Nucleus accumbens (tissue), 56 donors: Measurements from ENCODE around the gene CLEC7A.

Experiments used
- DNase-seq, 56 donors: peaks; one replicate each; lab custom pipeline; 2025; lab: John Stamatoyannopoulos, UW

CLEC7A gene

GRCh38 chr12:10142976-10143589, 13.1 kb upstream of the CLEC7A start:
- DNase-seq: no peak

GRCh38 chr12:10140001-10140400, 10.0 kb upstream of the CLEC7A start:
- peak in 28 of 56 donors; percentile 1 to 67 (median 20) for DNase-seq

GRCh38 chr12:10136637-10137205, 6.7 kb upstream of the CLEC7A start:
- DNase-seq: no peak

- DNase-seq: no peak
Observed at GRCh38 chr12:10135126-10135525, 5.1 kb upstream of the CLEC7A start.

- no peak for DNase-seq
Observed at GRCh38 chr12:10132850-10133370, 2.9 kb upstream of the CLEC7A start.

- no peak for DNase-seq
Observed at GRCh38 chr12:10131111-10131690, 1.2 kb upstream of the CLEC7A start.

- DNase-seq: no peak
Observed at GRCh38 chr12:10128687-10129086, 1.3 kb downstream of the CLEC7A start.

GRCh38 chr12:10126413-10126812, 3.6 kb downstream of the CLEC7A start:
- no peak for DNase-seq

- DNase-seq: no peak
Observed at GRCh38 chr12:10122689-10123088, 7.3 kb downstream of the CLEC7A start.

- no peak for DNase-seq
Observed at GRCh38 chr12:10121278-10121677, 8.7 kb downstream of the CLEC7A start.

- DNase-seq: no peak
Observed at GRCh38 chr12:10119066-10119465, 10.9 kb downstream of the CLEC7A start.

GRCh38 chr12:10115890-10116289, 14.1 kb downstream of the CLEC7A start:
- DNase-seq: no peak

GRCh38 chr12:10115311-10115710, 14.7 kb downstream of the CLEC7A start:
- DNase-seq: no peak

GRCh38 chr12:10113920-10114319, 16.1 kb downstream of the CLEC7A start:
- DNase-seq: no peak

GRCh38 chr12:10113075-10113474, 16.9 kb downstream of the CLEC7A start:
- DNase-seq: no peak

- no peak for DNase-seq
Observed at GRCh38 chr12:10111451-10111850, 18.5 kb downstream of the CLEC7A start.

- DNase-seq: no peak
Observed at GRCh38 chr12:10110256-10110844, 19.6 kb downstream of the CLEC7A start.

GRCh38 chr12:10102322-10102721, 27.7 kb downstream of the CLEC7A start:
- DNase-seq: peak in 4 of 56 donors; percentile 2 to 22 (median 2)

- no peak for DNase-seq
Observed at GRCh38 chr12:10101648-10102220, 28.3 kb downstream of the CLEC7A start.

GRCh38 chr12:10101042-10101579, 28.9 kb downstream of the CLEC7A start:
- no peak for DNase-seq

- no peak for DNase-seq
Observed at GRCh38 chr12:10098791-10099190, 31.2 kb downstream of the CLEC7A start, which contains the start of gene CLEC1A. CLEC1A (minus strand) TSS chr12:10098985; CDS start chr12:10098922, 63 bp downstream.
